Neural cell (in vitro differentiated cells): Measurements from ENCODE around the gene NCKIPSD.

Source experiments
- CTCF ChIP-seq: fragments of 450-650 bp; IDR thresholded peaks from 2 replicates; pipeline ENCODE4 v1.5.1; 2014; ENCODE audit warnings: antibody characterized with exemption, mild to moderate bottlenecking, moderate library complexity; ENCODE audit not compliant: poor library complexity, severe bottlenecking
- EP300 ChIP-seq: fragments of 450-650 bp; conservative IDR thresholded peaks from 2 replicates; pipeline ENCODE4 v1.6.1; 2014; ENCODE audit warnings: antibody characterized with exemption, mild to moderate bottlenecking, moderate library complexity; ENCODE audit not compliant: poor library complexity, severe bottlenecking
- EZH2 ChIP-seq: fragments of 200-600, 300-800 bp; shearing (Covaris generic), sonication (generic); IDR thresholded peaks from 2 replicates; pipeline ENCODE4 v1.6.1; 2014; ENCODE audit warnings: antibody characterized with exemption, low read length, borderline replicate concordance, mild to moderate bottlenecking; ENCODE audit not compliant: insufficient read depth, poor library complexity, severe bottlenecking
- MXI1 ChIP-seq: fragments of 450-650 bp; conservative IDR thresholded peaks from 2 replicates; pipeline ENCODE4 v1.6.1; 2014; ENCODE audit warnings: antibody characterized with exemption, mild to moderate bottlenecking; ENCODE audit not compliant: poor library complexity, severe bottlenecking
- POLR2AphosphoS5 ChIP-seq: IDR thresholded peaks from 2 replicates; pipeline ENCODE4 v1.6.1; 2012
- RAD21 ChIP-seq: fragments of 450-650 bp; conservative IDR thresholded peaks from 2 replicates; pipeline ENCODE4 v1.6.1; 2014; ENCODE audit warnings: antibody characterized with exemption, mild to moderate bottlenecking, moderate library complexity
- REST ChIP-seq: IDR thresholded peaks from 2 replicates; pipeline ENCODE4 v1.6.1; 2012; ENCODE audit warnings: borderline replicate concordance
- SMC3 ChIP-seq: fragments of 450-650 bp; conservative IDR thresholded peaks from 2 replicates; pipeline ENCODE4 v1.6.1; 2014; ENCODE audit warnings: antibody characterized with exemption, mild to moderate bottlenecking, moderate library complexity; ENCODE audit not compliant: poor library complexity
- TAF1 ChIP-seq: IDR thresholded peaks from 2 replicates; pipeline ENCODE4 v1.6.1; 2012; ENCODE audit warnings: low read depth

GRCh38 chr3:48678056-48678455 lies 7.7 kb downstream of the NCKIPSD start:
- no peak for TF ChIP-seq CTCF
- TF ChIP-seq EZH2, result no peak
- TF ChIP-seq EP300, result no peak
- TF ChIP-seq POLR2AphosphoS5, result no peak
- no peak for TF ChIP-seq TAF1
- no peak for TF ChIP-seq MXI1
- no peak for TF ChIP-seq RAD21
- no peak for TF ChIP-seq SMC3
- TF ChIP-seq REST, result no peak
